ENCODE measurements around the gene BDKRB2.

DNA sequence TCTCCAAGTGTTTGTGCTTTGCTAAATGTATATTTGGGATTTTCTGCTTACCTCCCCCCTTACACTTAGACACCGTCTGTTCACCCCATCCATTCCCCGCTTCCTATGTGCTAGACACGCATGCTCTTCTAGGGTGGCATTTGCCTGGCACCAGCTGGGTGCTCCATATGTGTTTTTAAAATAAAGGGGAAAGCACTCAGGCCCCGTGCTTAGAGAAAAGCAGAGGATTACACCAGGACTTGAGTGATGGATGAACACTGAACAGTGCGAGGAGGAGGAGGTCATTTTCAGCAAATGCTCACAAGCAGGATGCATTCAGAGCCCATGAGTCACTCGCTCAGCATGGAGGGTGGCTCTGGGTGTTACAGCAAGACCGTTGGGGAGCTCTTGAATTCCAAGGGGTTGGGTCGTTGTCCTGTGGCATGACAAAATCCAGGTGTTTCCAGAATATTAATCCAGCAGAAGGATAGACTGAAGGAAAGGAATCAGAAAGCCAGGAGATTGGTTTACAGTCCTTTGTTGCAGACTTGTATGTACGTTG is 48.4 kb downstream of the BDKRB2 start:
- TF ChIP-seq CTCF (IDR thresholded peaks at IDR 0.05) (no peak), POLR2AphosphoS5 (IDR thresholded peaks at IDR 0.05; ENCODE audit: low read depth, low read length) (no peak), REST (IDR thresholded peaks at IDR 0.05; ENCODE audit: insufficient read depth in 1 of 2, low read depth in 2 of 2, low read length in 1 of 2) (no peak), TCF7L2 (IDR thresholded peaks at IDR 0.05; ENCODE audit: low read depth, low read length) (no peak), SIN3A (IDR thresholded peaks at IDR 0.05; ENCODE audit: borderline replicate concordance, insufficient read depth, low read depth, low read length) (no peak)
